VCaP (cell line): Measurements from ENCODE around the gene NPM1.
A peak's percentile ranks its signal among the peaks of the same experiment; 100 is the strongest.

Source experiments
- H3K27ac ChIP-seq: fragments of 450-650 bp; 2 replicates; pipeline ENCODE4 v1.5.1; 2017
- CTCF ChIP-seq: fragments of 450-650 bp; conservative IDR thresholded peaks from 2 replicates; pipeline ENCODE4 v1.5.1; 2017; ENCODE audit warnings: mild to moderate bottlenecking, moderate library complexity

NPM1 gene

GRCh38 chr5:171418316-171418981, 30.8 kb downstream of the NPM1 start:
- 0 out of 2 replicates have a peak overlapping the region, but pooled peaks have one; percentile 15 for H3K27ac ChIP-seq
- peak; percentile 79 for TF ChIP-seq CTCF

GRCh38 chr5:171418982-171419687, 31.5 kb downstream of the NPM1 start, which contains the start of gene FGF18:
Gene FGF18 (plus strand): TSS chr5:171419647. CDS start chr5:171420200, 553 bp downstream.
- H3K27ac ChIP-seq: peak within 1 kb of the TSS; percentile 24; the same call in 1 of the 2 replicates
- peak; percentile 47 for TF ChIP-seq CTCF

- no peak for TF ChIP-seq CTCF
- no peak overlapping the region for H3K27ac ChIP-seq
Measured at GRCh38 chr5:171419688-171420430, 32.2 kb downstream of the NPM1 start.

- peak overlapping the region; percentile 24; the same call in 1 of the 2 replicates for H3K27ac ChIP-seq
- no peak for TF ChIP-seq CTCF
Measured at GRCh38 chr5:171420431-171421241, 33.0 kb downstream of the NPM1 start.

GRCh38 chr5:171421331-171422262, 33.9 kb downstream of the NPM1 start:
- no peak overlapping the region for H3K27ac ChIP-seq
- no peak for TF ChIP-seq CTCF

GRCh38 chr5:171422495-171422894, 34.8 kb downstream of the NPM1 start:
- no peak for TF ChIP-seq CTCF
- H3K27ac ChIP-seq: no peak overlapping the region
